Neural cell (in vitro differentiated cells): ENCODE measurements around the gene PVALB.

Experiments
- CTCF ChIP-seq: fragments of 450-650 bp; IDR thresholded peaks from 2 replicates; pipeline ENCODE4 v1.5.1; 2014; ENCODE audit warnings: antibody characterized with exemption, mild to moderate bottlenecking, moderate library complexity; ENCODE audit not compliant: poor library complexity, severe bottlenecking
- EP300 ChIP-seq: fragments of 450-650 bp; conservative IDR thresholded peaks from 2 replicates; pipeline ENCODE4 v1.6.1; 2014; ENCODE audit warnings: antibody characterized with exemption, mild to moderate bottlenecking, moderate library complexity; ENCODE audit not compliant: poor library complexity, severe bottlenecking
- EZH2 ChIP-seq: fragments of 200-600, 300-800 bp; shearing (Covaris generic), sonication (generic); IDR thresholded peaks from 2 replicates; pipeline ENCODE4 v1.6.1; 2014; ENCODE audit warnings: antibody characterized with exemption, low read length, borderline replicate concordance, mild to moderate bottlenecking; ENCODE audit not compliant: insufficient read depth, poor library complexity, severe bottlenecking
- MXI1 ChIP-seq: fragments of 450-650 bp; conservative IDR thresholded peaks from 2 replicates; pipeline ENCODE4 v1.6.1; 2014; ENCODE audit warnings: antibody characterized with exemption, mild to moderate bottlenecking; ENCODE audit not compliant: poor library complexity, severe bottlenecking
- POLR2AphosphoS5 ChIP-seq: IDR thresholded peaks from 2 replicates; pipeline ENCODE4 v1.6.1; 2012
- RAD21 ChIP-seq: fragments of 450-650 bp; conservative IDR thresholded peaks from 2 replicates; pipeline ENCODE4 v1.6.1; 2014; ENCODE audit warnings: antibody characterized with exemption, mild to moderate bottlenecking, moderate library complexity
- SMC3 ChIP-seq: fragments of 450-650 bp; conservative IDR thresholded peaks from 2 replicates; pipeline ENCODE4 v1.6.1; 2014; ENCODE audit warnings: antibody characterized with exemption, mild to moderate bottlenecking, moderate library complexity; ENCODE audit not compliant: poor library complexity
- TAF1 ChIP-seq: IDR thresholded peaks from 2 replicates; pipeline ENCODE4 v1.6.1; 2012; ENCODE audit warnings: low read depth
- TF ChIP-seq, protein P1 (sequence below): IDR thresholded peaks from 2 replicates; pipeline ENCODE4 v1.6.1; 2012; ENCODE audit warnings: borderline replicate concordance

- TF ChIP-seq CTCF (no peak), EP300 (no peak), RAD21 (no peak), POLR2AphosphoS5 (no peak), TAF1 (no peak), EZH2 (no peak), MXI1 (no peak), SMC3 (no peak)
- TF ChIP-seq, protein P1, sequence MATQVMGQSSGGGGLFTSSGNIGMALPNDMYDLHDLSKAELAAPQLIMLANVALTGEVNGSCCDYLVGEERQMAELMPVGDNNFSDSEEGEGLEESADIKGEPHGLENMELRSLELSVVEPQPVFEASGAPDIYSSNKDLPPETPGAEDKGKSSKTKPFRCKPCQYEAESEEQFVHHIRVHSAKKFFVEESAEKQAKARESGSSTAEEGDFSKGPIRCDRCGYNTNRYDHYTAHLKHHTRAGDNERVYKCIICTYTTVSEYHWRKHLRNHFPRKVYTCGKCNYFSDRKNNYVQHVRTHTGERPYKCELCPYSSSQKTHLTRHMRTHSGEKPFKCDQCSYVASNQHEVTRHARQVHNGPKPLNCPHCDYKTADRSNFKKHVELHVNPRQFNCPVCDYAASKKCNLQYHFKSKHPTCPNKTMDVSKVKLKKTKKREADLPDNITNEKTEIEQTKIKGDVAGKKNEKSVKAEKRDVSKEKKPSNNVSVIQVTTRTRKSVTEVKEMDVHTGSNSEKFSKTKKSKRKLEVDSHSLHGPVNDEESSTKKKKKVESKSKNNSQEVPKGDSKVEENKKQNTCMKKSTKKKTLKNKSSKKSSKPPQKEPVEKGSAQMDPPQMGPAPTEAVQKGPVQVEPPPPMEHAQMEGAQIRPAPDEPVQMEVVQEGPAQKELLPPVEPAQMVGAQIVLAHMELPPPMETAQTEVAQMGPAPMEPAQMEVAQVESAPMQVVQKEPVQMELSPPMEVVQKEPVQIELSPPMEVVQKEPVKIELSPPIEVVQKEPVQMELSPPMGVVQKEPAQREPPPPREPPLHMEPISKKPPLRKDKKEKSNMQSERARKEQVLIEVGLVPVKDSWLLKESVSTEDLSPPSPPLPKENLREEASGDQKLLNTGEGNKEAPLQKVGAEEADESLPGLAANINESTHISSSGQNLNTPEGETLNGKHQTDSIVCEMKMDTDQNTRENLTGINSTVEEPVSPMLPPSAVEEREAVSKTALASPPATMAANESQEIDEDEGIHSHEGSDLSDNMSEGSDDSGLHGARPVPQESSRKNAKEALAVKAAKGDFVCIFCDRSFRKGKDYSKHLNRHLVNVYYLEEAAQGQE = no peak
These were observed 33.2 kb upstream of the PVALB start for GRCh38 chr22:36850056-36850455.
